ENCODE measurements around the gene SECISBP2. TPM values are rescaled to one million over a fixed set of nuclear protein-coding genes. Genes with fewer than 3 reads are reported as not detected.
"Not testable (repeated sequence)": the region's sequence is repeated elsewhere in the genome, so short reads cannot be mapped to it uniquely, and the experiment has no call there.

SECISBP2 gene, protein sequence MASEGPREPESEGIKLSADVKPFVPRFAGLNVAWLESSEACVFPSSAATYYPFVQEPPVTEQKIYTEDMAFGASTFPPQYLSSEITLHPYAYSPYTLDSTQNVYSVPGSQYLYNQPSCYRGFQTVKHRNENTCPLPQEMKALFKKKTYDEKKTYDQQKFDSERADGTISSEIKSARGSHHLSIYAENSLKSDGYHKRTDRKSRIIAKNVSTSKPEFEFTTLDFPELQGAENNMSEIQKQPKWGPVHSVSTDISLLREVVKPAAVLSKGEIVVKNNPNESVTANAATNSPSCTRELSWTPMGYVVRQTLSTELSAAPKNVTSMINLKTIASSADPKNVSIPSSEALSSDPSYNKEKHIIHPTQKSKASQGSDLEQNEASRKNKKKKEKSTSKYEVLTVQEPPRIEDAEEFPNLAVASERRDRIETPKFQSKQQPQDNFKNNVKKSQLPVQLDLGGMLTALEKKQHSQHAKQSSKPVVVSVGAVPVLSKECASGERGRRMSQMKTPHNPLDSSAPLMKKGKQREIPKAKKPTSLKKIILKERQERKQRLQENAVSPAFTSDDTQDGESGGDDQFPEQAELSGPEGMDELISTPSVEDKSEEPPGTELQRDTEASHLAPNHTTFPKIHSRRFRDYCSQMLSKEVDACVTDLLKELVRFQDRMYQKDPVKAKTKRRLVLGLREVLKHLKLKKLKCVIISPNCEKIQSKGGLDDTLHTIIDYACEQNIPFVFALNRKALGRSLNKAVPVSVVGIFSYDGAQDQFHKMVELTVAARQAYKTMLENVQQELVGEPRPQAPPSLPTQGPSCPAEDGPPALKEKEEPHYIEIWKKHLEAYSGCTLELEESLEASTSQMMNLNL
- total RNA-seq = 30.6 and 30.8 TPM in 2 replicates

DNA sequence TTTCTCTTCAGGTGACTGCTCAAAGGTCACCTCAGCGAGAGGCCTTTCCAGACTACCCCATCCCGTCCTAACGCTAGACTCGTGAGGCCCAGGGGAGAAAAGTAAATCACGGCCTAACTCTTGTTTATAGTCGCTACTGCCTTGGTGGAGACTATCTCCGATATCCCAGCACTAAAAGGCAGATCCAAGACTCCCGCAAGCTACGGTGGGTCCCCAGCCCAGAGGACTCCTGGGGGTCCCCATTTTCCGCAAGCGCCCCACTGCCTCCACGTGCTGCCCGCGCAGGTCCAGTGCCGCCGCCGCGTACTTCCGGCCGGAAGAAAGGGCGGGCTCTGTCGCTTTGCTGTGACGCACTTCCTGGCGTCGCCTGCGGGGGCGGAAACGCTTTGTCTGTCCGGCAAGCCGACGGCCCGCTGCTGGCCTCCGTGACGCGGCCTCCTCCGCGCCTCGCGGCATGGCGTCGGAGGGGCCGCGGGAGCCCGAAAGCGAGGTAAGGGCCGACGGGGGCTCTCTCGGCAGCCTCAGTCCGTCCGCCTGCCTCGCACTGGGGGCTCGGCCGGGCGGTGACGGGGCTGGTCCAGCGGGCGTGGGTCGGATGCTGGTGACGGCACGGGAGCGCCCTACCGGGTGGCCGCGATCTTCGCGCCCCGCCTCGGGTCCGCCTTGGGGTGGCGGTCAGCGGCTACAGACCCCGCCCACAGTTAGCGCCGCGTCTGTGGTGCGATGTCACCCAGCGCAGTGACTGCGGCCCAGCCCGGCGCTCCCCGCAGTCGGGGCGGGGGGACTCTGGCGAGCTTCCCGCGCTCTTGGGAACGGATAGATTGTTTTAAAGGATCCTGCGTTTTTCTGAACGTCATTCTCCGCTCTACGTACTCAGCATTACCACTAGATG is at the start of gene SECISBP2:
Gene SECISBP2, plus strand, starts transcription at position 378 of the 892 bp plus-strand sequence. Its CDS starts 77 bp downstream, at position 455.
- no peaks in the 10 kb centered on the region for H3K27me3 ChIP-seq (ENCODE audit: insufficient read depth, low read length)
- DNase-seq (ENCODE audit: insufficient read length, low spot score, missing footprints) = peak; percentile 95

DNA sequence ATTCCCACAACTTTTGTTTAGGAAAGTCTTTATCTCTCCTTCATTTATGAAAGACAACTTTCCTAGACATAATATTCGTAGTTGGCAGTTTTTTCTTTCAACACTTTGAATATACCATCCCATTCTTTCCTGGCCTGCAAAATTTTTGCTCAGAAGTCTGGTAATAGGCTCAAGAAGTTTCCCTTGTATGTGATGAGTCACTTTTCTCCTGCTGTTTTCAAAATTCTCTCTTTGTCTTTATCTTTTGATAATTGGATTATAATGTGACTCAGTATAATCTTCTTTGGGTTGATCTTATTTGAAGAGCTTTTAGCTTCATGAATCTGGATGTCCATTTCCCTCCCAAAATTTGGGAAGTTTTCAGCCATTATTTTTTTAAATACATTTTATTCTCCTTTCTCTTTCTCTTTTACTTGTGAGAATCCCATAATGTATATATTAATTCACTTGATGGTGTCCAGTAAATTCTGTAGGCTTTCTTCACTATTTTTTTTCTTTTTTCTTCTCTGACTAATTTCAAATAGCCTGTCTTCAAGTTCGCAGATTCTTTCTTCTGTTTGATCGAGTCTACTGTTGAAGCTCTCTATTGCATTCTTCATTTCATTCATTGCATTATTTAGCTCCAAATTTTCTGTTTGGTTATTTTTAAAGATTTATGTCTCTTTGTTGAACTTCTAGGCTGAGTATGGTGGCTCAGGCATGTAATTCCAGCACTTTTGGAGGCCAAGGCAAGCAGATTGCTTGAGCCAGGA is 44.6 kb upstream of the SECISBP2 start:
- H3K9me3 ChIP-seq (ENCODE audit: low read depth, low read length) = peaks cover 4% of the 10 kb centered on the region
- H2AFZ ChIP-seq (ENCODE audit: low read length) = no peak overlapping the region
- no peaks in the 10 kb centered on the region for H3K36me3 ChIP-seq (ENCODE audit: insufficient read depth, low read length)
- H4K20me1 ChIP-seq (ENCODE audit: insufficient read depth, low read length) = no peaks in the 10 kb centered on the region
- TF ChIP-seq, protein P1, sequence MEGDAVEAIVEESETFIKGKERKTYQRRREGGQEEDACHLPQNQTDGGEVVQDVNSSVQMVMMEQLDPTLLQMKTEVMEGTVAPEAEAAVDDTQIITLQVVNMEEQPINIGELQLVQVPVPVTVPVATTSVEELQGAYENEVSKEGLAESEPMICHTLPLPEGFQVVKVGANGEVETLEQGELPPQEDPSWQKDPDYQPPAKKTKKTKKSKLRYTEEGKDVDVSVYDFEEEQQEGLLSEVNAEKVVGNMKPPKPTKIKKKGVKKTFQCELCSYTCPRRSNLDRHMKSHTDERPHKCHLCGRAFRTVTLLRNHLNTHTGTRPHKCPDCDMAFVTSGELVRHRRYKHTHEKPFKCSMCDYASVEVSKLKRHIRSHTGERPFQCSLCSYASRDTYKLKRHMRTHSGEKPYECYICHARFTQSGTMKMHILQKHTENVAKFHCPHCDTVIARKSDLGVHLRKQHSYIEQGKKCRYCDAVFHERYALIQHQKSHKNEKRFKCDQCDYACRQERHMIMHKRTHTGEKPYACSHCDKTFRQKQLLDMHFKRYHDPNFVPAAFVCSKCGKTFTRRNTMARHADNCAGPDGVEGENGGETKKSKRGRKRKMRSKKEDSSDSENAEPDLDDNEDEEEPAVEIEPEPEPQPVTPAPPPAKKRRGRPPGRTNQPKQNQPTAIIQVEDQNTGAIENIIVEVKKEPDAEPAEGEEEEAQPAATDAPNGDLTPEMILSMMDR (IDR thresholded peaks at IDR 0.05; ENCODE audit: extremely low read depth, low read depth, low read length) = no peak
- peak overlapping the region; percentile 90 for H3K27ac ChIP-seq (ENCODE audit: low read depth, low read length)
- H3K79me2 ChIP-seq (ENCODE audit: insufficient read depth, low read length) = no peaks in the 10 kb centered on the region
- H3K4me3 ChIP-seq (ENCODE audit: insufficient read depth, low read length) = no peak overlapping the region
- H3K4me2 ChIP-seq (ENCODE audit: insufficient read depth, low read length) = no peak overlapping the region
- H3K27me3 ChIP-seq (ENCODE audit: insufficient read depth, low read length) = no peaks in the 10 kb centered on the region
- DNase-seq (ENCODE audit: insufficient read length, low spot score, missing footprints) = no peak
- H3K4me1 ChIP-seq (ENCODE audit: insufficient read depth, low read length) = peaks cover 3% of the 10 kb centered on the region

More for the DNA sequence above, at the start of gene SECISBP2:
- H3K36me3 ChIP-seq (ENCODE audit: insufficient read depth, low read length) = peaks cover 22% of the 10 kb centered on the region
- H3K4me2 ChIP-seq (ENCODE audit: insufficient read depth, low read length) = peak within 1 kb of the TSS; percentile 85
- TF ChIP-seq, protein P1 (IDR thresholded peaks at IDR 0.05; ENCODE audit: extremely low read depth, low read depth, low read length) = no peak
- H3K9me3 ChIP-seq (ENCODE audit: low read depth, low read length) = no peaks in the 10 kb centered on the region
- H3K27ac ChIP-seq (ENCODE audit: low read depth, low read length) = peak within 1 kb of the TSS; percentile 96
- peaks cover 39% of the 10 kb centered on the region for H3K4me1 ChIP-seq (ENCODE audit: insufficient read depth, low read length)
- H2AFZ ChIP-seq (ENCODE audit: low read length) = peak within 1 kb of the TSS; percentile 59
- peaks cover 4% of the 10 kb centered on the region for H4K20me1 ChIP-seq (ENCODE audit: insufficient read depth, low read length)
- peak within 1 kb of the TSS; percentile 78 for H3K4me3 ChIP-seq (ENCODE audit: insufficient read depth, low read length)
- peaks cover 80% of the 10 kb centered on the region for H3K79me2 ChIP-seq (ENCODE audit: insufficient read depth, low read length)

DNA sequence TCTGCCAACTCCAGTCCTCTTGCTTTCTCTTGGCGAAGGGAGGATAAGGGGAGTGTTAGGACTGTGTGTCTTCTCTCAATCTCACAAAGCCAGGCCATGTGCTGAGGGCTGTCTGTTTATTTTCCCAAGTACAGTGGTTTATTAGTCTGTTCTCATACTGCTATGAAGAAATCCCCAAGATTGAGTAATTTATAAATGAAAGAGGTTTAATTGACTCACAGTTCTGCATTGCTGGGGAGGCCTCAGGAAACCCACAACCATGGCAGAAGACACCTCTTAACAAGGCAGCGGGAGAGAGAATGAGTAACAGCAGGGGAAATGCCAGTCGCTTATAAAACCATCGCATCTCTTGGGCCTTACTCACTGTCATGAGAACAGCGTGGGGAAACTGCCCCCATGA is 43.5 kb upstream of the SECISBP2 start:
- Histone ChIP-seq H3K4me2 (ENCODE audit: insufficient read depth, low read length) (no peak overlapping the region), H3K4me1 (ENCODE audit: insufficient read depth, low read length) (peaks cover 8% of the 10 kb centered on the region), H2AFZ (ENCODE audit: low read length) (no peak overlapping the region), H3K27me3 (ENCODE audit: insufficient read depth, low read length) (no peaks in the 10 kb centered on the region), H3K79me2 (ENCODE audit: insufficient read depth, low read length) (no peaks in the 10 kb centered on the region), H3K9me3 (ENCODE audit: low read depth, low read length) (peaks cover 4% of the 10 kb centered on the region), H3K4me3 (ENCODE audit: insufficient read depth, low read length) (no peak overlapping the region), H3K36me3 (ENCODE audit: insufficient read depth, low read length) (no peaks in the 10 kb centered on the region), H4K20me1 (ENCODE audit: insufficient read depth, low read length) (no peaks in the 10 kb centered on the region), H3K27ac (ENCODE audit: low read depth, low read length) (peak overlapping the region; percentile 90)
- DNase-seq (ENCODE audit: insufficient read length, low spot score, missing footprints) = no peak
- TF ChIP-seq, protein P1 (IDR thresholded peaks at IDR 0.05; ENCODE audit: extremely low read depth, low read depth, low read length) = no peak

DNA sequence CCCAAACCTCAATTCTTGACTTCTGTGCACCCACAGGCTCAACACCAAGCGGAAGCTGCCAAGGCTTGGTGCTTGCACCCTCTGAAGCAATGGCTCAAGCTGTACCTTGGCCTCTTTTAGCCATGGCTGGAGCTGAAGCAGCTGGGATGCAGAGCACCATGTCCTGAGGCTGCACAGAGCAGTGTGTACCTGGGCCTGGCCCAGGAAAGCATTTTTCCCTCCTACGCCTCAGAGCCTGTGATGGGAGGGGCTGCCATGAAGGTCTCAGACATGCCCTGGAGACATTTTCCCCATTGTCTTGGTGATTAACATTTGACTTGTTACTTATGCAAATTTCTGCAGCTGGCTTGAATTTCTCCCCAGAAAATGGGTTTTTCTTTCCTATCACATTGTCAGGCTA is 42.3 kb upstream of the SECISBP2 start:
- H4K20me1 ChIP-seq (ENCODE audit: insufficient read depth, low read length); H3K27ac ChIP-seq (ENCODE audit: low read depth, low read length); H3K4me3 ChIP-seq (ENCODE audit: insufficient read depth, low read length); H3K27me3 ChIP-seq (ENCODE audit: insufficient read depth, low read length); H3K36me3 ChIP-seq (ENCODE audit: insufficient read depth, low read length); H3K79me2 ChIP-seq (ENCODE audit: insufficient read depth, low read length); H3K9me3 ChIP-seq (ENCODE audit: low read depth, low read length); H3K4me2 ChIP-seq (ENCODE audit: insufficient read depth, low read length); H3K4me1 ChIP-seq (ENCODE audit: insufficient read depth, low read length); H2AFZ ChIP-seq (ENCODE audit: low read length); DNase-seq (ENCODE audit: insufficient read length, low spot score, missing footprints): not testable (repeated sequence)
